SK-N-SH (cell line): ENCODE measurements around the gene KLLN.
"Not testable (repeated sequence)": the region's sequence is repeated elsewhere in the genome, so short reads cannot be mapped to it uniquely, and the experiment has no call there.

ENCODE experiments used
- CTCF ChIP-seq: fragments of 200-600 bp; sonication (generic); IDR thresholded peaks from 2 replicates; pipeline ENCODE4 v1.6.1; 2017; ENCODE audit warnings: antibody characterized with exemption, mild to moderate bottlenecking, moderate library complexity
- FOXM1 ChIP-seq: IDR thresholded peaks from 2 replicates; pipeline ENCODE4 v1.4.0; 2012; ENCODE audit warnings: low read depth, mild to moderate bottlenecking
- GABPA ChIP-seq: IDR thresholded peaks from 2 replicates; pipeline ENCODE4 v1.4.0; 2012; ENCODE audit warnings: low read depth, mild to moderate bottlenecking
- POLR2AphosphoS5 ChIP-seq: IDR thresholded peaks from 2 replicates; pipeline ENCODE4 v1.6.1; 2012; ENCODE audit warnings: low read depth, low read length
- SMC3 ChIP-seq: IDR thresholded peaks from 2 replicates; pipeline ENCODE4 v1.6.1; 2012; ENCODE audit warnings: low read depth, low read length, improper control_type of control experiment
- TAF1 ChIP-seq: IDR thresholded peaks from 2 replicates; pipeline ENCODE4 v1.6.1; 2012; ENCODE audit warnings: low read depth, mild to moderate bottlenecking, low read length, moderate library complexity, borderline replicate concordance
- YY1 ChIP-seq: IDR thresholded peaks from 2 replicates; pipeline ENCODE4 v1.4.0; 2012; ENCODE audit warnings: low read depth, mild to moderate bottlenecking

- not testable (repeated sequence) for TF ChIP-seq TAF1, POLR2AphosphoS5, CTCF, GABPA, SMC3, YY1, FOXM1
Measured at GRCh38 chr10:87897957-87898356, 34.6 kb upstream of the KLLN start.
